GM20431 (cell line): ENCODE results near the gene PRKN.

ENCODE experiments used
- in situ Hi-C: fragments of 300-500 bp; cut with MseI, MboI; formaldehyde crosslinking; loops from one replicate; pipeline ENCODE4 v1.15.0; 2020; ENCODE audit warnings: low sequenced_read_pairs; ENCODE audit not compliant: unreplicated experiment

Gene PRKN

DNA sequence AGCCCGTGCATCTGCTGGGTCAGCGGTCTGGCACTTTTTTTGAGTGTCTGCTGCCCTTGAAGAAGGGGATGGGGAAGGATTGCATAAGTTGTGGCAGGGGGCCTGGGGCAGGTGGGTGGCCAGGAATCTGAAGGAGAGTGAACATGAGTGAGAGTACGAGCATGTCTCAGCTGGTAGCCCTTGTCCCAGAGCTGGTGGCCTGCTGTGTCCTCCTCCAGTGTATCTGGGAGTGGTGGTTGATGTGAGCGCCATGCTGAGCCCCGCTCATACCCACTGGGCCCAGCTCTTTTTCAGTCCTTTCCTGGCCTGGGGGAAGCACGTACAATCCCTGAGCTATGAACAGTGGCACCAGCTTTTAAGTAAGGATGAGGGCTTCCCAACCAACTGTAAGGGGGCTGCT lies 1317.5 kb downstream of the PRKN start:
- in situ Hi-C loops: loop anchor here (25.0 kb wide), 1 partner anchor 277 kb away; no protein-coding TSS in a partner anchor

DNA sequence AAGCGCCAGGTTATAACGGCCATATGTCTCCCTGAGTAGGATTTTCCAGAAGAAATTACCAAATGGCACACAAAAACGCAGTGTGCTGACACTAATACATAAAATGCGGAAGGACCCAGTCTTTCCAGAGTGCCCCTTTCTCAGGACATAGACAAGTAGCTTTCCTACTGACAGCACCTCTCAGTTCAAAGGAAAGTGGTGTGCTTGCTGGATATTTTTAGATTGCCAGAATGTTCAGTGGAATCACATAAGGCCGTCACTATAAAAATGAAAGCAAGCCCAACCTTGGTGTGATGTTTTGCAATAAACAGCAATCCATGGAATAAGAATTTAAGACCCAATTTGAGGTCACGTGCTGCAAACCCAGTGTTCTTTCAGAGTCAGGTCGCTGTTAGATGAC lies 1318.2 kb downstream of the PRKN start:
- in situ Hi-C loops: loop anchor here (25.0 kb wide), 1 partner anchor 278 kb away; no protein-coding TSS in a partner anchor

DNA sequence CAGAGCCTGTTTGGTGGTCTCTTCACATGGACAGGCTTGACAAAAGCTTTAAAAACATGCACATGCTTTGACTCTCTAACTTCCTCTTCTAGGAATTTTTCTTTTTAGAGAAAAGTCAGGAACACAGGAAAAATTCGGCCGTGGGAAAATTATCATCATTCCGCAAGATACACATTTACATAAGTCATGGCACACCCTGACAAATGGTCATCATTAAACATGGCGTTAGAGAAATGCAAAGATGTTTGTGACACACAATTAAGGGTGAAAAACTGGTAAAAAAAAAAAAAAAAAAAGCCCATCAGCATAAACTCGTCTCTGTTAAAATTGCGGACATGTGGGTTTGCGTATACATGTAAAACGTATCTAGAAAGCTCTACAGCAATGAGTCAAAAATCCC lies 1319.5 kb downstream of the PRKN start:
- in situ Hi-C loops: loop anchor here (25.0 kb wide), 1 partner anchor 279 kb away; no protein-coding TSS in a partner anchor

DNA sequence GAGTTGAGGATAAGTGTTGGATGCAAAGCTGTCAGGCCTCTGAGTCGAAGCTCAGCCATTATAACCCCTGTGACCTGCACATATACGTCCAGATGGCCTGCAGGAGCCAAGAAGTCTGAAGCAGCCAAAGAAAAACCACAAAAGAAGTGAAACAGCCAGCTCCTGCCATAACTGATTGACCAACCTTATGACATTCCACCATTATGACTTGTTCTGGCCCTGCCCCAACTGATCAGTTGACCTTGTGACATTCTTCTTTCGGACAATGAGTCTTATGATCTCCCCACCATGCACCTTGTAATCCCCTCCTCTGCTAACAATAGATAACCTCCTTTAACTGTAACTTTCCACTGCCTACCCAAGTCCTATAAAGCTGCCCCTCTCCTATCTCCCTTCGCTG lies 1320.0 kb downstream of the PRKN start:
- in situ Hi-C loops: loop anchor here (25.0 kb wide), 1 partner anchor 280 kb away; no protein-coding TSS in a partner anchor

DNA sequence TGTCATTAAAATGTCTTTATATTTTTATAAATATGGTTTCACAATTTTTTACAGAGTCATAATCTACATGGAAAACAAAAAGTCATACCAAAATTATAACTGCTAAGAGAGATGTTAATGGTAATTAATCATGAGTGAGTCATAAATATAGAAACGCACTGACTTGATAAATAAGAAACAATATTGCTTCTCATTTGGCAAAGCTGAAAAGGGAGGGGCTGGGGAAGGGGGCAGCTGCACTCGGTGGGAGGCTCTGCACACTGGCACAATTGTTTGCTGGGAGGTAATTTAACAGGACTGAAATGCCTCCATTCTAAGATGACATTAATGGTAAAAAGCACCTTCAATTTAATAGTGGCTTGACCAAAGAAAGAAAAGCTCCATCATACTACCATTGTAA lies 1320.5 kb downstream of the PRKN start:
- in situ Hi-C loops: loop anchor here (25.0 kb wide), 1 partner anchor 280 kb away; no protein-coding TSS in a partner anchor

DNA sequence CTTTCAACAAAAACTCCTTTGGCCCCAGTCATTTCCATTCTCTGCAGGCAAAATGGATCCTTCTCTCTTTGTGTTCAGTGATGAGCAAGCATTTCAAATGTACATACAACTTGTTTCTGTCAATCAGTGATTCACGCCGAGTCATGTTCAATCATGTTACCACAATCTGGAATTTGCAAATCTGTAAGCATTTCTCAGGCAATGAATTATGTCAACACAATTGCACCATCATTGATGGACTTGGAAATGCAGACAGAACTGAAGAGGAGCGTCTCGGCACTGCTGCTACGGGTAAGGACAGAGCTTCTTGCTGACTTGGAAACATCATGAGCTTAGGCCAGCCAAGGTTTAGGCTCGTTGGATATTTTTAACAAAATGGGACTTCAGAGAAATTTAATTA lies 1320.9 kb downstream of the PRKN start:
- in situ Hi-C loops: loop anchor here (25.0 kb wide), 1 partner anchor 281 kb away; no protein-coding TSS in a partner anchor

DNA sequence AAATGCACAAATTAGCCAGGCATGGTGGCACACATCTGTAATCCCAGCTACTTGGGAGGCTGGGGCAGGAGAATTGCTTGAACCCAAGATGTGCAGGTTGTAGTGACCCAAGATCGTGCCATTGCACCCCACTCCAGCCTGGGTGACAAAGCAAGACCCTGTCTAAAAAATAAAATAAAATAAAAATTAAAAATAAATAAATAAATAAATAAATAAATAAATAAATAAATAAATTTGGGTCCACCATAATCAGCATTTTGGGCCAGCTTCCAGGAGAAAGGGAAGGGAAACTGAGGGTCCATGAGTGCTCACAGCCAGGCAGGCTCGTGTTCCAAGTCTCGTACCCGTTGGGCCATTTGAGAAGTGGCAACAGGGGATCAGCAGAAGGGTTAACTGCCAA lies 1322.1 kb downstream of the PRKN start:
- in situ Hi-C loops: loop anchor here (25.0 kb wide), 1 partner anchor 282 kb away; no protein-coding TSS in a partner anchor

DNA sequence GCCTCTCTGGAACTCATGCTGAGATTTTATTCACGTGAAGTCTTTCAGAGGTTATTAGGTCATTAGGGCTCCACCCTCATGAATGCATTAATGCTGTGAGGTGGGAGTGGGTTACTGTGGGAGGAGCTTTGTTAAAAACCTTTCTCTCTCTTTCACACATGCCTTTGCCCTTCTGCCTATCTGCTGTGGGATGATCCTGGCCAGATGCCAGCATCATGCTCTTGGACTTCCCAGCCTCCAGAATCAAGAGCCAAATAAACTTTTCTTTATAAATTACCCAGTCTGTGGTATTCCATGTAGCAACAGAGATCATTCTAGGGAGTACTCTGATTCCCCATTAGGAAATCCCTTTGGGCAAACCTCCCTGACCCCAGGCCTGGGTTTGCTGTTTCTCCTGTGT lies 1323.8 kb downstream of the PRKN start:
- in situ Hi-C loops: loop anchor here (25.0 kb wide), 1 partner anchor 284 kb away; no protein-coding TSS in a partner anchor

DNA sequence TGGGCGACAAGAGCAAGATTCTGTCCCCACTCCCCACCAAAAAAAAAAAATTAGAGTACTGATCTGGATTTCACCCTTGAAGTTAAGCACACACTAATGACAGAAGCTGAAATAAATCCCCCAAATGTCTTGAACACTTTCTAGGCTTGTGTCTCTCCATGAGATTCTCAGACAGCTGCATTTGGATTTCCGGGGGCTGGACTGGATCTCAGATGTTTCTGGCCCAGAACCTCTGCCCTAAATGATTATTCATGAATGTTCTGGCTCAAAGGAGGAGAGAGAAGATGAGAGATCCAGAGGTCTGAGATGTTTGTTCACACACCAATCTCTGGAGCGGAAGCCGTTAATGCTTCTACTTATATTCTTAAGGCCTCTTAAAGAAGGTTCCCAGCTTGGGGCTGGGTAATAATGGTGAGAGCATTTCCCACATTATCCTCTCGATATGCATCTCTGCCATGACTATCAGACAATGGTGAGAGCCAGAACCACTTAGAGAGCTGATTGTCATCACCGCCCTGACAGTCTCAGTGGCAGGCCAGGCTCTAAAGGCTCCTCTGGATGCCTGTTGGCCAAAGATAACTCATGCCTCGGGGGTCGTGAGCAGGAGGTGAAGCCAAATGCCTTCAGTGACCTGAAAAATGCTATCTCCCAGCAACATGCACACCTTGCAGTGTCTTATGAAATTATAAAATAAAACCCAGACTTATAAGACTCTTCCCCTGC lies 1325.8 kb downstream of the PRKN start:
- in situ Hi-C loops: loop anchor here (25.0 kb wide), 1 partner anchor 286 kb away; no protein-coding TSS in a partner anchor

DNA sequence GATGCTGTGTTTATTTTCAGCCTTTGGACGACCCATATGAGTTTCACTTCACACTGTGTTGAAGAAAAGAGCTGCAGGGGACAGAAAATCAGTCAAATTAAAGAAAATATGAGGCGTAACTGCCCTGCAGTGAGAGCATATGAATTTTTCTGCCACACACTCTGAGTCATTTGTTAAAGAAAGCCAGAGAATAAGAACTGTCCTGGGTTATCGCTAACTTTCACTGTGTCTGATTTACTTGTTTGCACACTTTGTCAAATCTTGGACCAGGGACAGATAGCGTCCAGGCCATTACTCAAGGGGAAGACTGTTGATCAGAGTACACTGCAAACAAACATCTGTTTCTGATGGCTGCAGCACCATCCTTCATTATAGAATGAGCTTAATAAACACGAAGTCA lies 1326.9 kb downstream of the PRKN start:
- in situ Hi-C loops: loop anchor here (25.0 kb wide), 1 partner anchor 287 kb away; no protein-coding TSS in a partner anchor

DNA sequence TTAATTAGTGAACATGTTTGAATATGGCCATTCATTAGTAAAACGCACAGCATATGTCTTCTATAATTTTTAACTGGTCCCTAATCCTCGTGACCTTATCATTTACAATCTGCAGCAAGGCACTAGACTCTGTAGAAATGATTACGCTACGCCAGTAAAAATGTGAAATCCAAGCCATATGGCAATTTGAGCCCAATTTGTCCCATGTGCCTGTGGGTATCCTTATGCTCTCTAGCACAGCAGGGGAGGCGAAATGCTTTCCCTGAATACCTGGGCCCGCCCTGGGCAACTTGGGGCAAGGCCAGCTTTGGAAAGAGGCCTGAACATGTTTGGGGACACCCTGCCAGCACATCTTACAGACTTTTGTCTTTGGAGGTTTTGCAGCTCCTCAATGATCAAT lies 1331.0 kb downstream of the PRKN start:
- in situ Hi-C loops: no loop called here

DNA sequence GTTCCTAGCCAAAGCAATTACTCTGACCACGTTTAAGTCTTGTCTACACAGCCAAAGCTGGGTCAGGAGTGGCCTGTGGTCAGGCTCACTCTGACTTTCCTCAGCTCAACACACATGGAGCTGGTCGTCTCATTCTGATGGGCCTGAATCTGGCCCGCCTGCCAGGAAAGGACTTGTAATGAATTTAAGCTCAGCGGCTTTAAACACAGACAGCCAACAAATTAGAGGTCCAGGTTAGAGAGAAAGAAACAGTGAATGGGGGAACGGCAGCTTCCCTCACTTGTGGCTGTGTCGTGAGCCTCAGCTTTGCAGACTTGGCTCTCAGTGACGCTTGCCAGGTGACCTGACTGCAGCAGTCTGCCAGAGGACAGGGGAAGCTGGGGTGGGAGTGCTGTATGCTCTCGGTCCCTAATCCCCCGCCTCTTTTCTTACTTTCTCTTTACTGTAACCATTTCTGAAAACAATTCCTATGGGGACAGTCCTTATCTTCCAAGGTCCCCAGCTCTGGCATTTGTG lies 1331.8 kb downstream of the PRKN start:
- in situ Hi-C loops: no loop called here

DNA sequence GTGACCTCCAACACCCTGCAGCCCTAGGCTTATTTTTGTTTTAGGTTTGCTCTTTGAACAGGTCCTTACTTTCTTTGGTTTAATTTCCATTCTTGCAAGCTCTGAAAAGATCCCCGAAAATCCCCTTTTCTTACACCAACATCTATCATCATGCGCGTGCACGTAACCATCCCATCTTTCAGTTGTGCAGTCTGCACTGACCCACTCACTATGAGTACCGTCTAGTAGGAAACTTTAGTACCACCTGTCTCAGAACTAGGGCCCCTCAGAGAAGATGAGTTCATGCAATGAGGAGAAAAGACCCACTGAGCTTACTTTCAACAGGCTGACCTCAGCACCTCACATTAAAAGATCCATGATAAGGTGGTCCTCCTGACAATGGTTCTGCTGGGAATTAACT lies 1333.1 kb downstream of the PRKN start:
- in situ Hi-C loops: no loop called here

DNA sequence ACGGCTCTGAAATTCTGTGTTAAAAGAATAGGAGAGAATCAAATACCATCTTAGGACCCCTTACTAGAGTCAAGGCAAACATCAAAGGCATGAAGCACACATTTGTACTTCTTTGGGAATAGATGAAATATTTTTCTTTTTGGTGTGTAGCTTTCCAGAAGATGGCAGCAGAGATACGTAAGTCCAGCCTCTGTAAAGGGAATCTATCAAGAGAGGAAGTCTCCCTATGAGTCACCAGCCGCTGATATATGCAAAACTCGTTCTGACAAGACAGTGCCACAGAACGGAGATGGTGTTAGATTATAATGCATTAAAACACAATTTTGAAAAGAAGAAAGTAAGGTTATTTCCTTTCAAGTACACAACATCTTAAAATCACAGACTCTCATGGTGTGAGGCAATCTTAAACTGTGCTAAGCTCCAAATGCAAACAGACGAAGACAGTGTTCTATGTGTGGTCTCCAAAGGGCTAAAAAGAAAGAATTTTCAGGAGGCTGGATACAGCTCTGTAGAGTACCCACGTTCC lies 1333.7 kb downstream of the PRKN start:
- in situ Hi-C loops: no loop called here

DNA sequence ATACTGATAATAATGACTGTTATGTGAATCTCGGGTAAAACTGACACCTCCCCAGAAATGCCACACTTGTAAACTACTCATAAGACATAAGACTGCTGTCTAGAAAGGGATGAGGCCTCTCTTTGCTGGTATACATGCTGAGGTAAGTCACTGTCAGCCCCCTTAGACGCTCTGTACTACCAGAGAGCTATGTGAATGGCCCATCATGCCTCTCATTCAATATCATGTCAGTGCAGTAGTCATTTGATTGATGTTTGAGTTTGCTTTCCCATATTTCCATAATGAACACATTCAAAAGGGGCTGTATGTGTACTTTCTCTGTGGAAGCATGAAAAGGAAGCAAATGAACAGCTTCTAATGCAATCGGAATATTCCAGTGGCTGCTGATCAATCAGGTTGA lies 1334.3 kb downstream of the PRKN start:
- in situ Hi-C loops: no loop called here

DNA sequence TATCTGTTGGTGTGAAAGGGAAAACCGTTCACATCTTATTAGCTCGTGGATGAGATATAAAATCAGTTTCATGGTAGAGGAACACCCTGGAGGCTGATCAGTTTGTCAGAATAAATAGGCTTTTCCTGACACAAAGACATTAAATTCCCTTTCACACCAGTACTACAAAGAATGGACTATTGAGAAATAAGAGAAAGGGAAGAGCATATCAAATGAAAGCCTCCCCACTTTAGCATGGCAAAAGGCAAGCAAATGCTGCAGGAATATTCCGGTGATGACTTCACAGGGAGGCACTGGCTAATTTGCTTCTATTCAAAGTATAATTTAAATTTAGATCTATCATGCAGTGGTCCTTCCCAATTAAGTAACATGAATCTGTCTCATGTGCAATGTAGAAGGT lies 1337.8 kb downstream of the PRKN start:
- in situ Hi-C loops: no loop called here

DNA sequence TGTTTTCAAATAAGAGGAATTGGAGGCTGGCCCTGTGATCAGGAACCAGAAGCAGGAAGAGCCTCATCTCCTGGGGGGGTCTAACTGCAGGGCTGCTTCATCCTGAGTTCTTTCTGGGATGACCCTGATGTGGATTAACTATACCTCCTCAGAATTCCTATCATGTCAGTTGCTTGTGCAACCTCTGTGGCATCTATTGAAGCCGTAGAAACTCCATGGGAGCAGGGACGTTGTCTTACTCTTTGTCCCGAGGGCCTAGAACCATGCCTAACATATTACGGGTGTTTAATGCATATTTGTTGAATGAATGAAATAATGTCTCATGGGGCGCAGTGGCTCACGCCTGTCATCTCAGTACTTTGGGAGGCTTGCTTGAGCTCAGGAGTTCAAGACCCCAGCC lies 1343.6 kb downstream of the PRKN start:
- in situ Hi-C loops: no loop called here

DNA sequence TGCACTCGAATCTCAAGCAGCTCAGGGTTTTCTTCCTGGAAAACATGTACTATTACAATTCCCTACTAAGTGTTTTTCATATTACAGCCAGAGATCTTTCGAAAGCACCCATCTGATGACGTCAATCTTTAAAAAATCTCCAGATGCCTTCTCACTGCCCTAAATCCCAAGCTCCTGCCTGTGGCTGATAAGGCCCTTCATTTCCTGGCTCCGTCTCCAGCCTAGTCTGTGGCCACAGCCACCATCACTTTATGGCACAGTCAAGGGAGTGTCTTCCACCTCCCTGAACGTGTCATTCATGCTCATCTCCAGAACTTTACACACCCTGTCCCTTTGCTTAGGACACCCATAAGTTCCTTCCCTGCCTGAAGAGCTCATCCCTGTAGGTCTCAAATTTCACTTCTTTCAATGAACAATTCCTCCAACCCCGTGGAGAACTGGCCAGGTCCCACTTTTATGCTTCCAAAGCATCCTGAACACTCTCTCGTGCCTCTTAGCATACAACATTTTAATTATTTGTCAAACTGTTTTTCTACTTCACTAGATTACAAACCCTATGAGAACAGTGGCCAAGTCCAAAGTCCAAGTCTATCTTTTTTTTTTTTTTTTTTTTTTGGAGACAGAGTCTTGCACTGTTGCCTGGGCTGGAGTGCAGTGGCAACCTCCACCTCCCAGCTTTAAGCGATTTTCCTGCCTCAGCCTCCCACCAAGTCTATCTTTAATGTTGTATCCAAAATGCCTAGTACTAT lies 1347.6 kb downstream of the PRKN start:
- in situ Hi-C loops: loop anchor here (10.0 kb wide), 2 partner anchors 445 to 635 kb away; no protein-coding TSS in a partner anchor

DNA sequence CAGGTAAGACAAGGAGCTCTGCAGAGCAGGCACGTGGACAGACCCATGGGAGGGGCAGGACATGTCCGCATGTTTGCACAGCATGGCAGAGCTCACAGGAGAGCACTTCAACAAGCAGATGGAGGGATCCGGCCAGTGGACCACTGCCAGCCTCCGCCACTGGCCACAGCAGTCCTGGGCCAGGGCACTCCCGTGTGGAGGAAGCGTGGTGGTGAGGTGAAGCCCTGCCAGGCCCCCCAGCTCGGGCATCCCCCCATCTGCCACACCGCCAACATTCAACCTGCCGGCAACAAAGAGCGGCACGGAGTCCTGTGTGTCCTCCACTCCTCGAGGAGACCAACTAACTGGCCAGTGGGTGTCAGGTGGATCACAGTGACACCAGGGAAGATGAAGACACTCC lies 1349.5 kb downstream of the PRKN start:
- in situ Hi-C loops: loop anchor here (10.0 kb wide), 2 partner anchors 443 to 633 kb away; no protein-coding TSS in a partner anchor

DNA sequence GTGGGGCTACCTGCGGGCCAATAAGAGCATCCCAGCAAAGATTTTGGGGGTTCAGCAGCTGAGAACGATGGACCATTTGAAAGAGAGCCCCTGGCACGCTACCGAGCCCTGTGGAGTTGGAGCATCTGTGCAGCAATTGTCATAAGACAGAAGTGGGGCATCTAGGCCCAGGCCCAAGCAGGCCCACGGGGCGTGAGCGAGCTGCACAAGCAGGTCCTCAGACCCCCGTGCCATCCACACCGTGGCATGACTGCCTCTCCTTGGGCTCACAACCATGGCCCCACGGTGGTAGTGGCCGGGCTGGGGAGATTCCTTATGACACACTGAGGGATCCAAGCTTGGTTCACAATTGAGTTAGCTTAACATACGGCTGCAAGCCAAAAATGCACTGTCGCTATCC lies 1350.5 kb downstream of the PRKN start:
- in situ Hi-C loops: loop anchor here (10.0 kb wide), 2 partner anchors 442 to 632 kb away; no protein-coding TSS in a partner anchor
